Skin of body (tissue), 2 donors: ENCODE data around the gene UBE2H. TPM values are rescaled to one million over a fixed set of nuclear protein-coding genes. Genes with fewer than 3 reads are reported as not detected.
"Not testable (repeated sequence)": the region's sequence is repeated elsewhere in the genome, so short reads cannot be mapped to it uniquely, and the experiment has no call there.

Source experiments
- DNase-seq: peaks from one replicate; lab custom pipeline; 2025; lab: John Stamatoyannopoulos, UW
- total RNA-seq: library from RNA; depleted of rRNA; stranded (reverse); fragments of >200 nt; gene quantifications from one replicate; pipeline ENCODE4 v1.2.3, GENCODE V29; 2014

The UBE2H gene
- total RNA-seq, 1 donor from 2014 or later = 80.6 TPM

DNA sequence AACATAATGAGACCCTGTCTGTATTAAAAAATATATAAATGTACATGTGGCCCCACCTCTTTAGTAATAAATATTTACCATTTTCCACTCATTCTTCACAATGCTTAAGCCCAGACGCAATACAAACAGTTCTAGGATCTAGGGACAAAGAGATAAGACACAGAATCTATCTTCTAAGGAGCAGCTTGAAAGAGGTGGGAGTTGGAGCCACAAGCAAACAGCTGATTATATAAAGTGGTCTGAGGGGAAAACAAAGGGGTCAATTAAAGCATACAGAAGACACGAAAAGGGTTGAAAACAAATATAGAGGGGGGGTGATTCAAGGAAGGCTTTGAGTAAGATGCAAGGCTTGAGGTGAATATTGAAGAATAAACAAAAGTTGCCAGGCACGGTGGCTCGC, 43.1 kb downstream of the UBE2H start:
- DNase-seq = no peak

- no peak for DNase-seq
These were observed 44.6 kb downstream of the UBE2H start for GRCh38 chr7:129908181-129908580.

DNA sequence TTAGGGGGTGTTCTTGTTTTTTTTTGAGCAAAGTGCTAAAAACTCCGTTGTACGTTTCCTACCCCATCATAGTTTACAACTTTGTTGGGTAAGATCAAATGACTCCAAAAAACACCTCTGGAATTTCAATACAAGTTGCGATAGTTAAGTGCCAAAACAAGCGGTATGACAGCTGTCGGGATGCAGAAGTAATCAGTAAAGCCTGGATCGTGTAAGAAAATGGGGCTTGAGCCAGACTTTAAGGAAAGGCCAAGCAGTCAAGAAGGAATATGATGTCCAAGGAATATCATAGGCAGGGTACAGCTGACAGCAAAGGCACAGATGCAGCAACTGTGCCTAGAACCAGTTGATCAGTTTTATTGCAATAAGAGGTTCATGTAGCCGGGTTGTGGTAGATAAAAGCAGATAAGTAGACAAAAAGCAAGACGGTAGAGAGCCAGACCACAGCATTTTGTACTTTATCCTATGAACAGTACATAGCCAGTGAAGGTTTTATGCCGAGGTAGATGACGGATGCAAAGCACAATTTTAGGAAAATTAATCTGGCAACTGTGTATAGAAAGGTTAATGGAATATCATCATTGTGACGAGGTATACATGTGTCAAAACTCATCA, 45.5 kb downstream of the UBE2H start:
- DNase-seq = no peak

DNA sequence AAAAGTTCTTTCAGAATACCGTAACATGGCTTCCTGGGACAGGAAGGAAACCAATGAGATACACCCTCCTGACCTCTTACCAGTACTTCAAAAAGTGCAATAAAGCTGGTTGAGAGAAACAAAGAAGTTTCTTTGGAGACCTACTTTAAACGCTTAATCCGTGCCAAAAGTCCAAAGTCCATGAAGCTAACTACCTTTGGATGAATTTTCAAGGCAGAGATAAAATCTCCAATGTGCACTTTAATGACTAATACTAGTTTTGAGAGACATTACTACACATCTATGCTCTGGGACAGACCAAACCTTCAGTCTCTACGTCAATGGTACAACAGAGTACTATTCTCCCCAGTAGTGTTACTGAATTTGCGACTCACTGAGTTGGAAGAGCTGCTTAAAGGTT, 46.1 kb downstream of the UBE2H start:
- DNase-seq = no peak

GRCh38 chr7:129903935-129904334, 48.8 kb downstream of the UBE2H start:
- DNase-seq = no peak

DNA sequence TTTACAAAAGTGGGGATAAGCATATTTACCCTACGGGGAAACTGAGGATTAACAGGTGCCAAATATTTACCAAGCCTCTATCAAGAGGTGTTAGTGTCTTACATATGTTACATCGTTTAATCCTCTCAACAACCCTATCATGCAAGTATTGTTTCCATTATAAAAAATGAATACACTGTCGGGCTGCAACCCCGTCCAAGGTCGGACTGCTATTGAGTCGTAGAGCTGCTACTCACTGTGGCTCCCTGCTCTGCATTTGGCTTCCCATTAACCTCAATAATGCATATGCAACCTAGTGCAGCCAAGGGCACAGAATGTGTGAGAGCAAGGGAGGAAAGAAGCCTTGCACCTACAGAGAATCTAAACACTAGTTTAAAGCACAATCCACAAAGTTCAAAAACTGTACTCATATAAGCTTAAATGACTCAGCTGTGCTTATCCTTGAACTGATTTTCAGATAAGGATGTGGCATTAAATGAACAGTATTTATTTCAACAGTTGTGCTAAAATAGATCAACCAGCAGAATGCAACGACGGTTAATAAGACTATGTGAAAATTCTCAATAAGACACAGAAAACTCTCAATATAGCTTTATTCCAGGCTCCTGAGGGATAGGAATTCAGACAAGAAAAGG, 49.9 kb downstream of the UBE2H start:
- DNase-seq = no peak

GRCh38 chr7:129898502-129899160, 54.1 kb downstream of the UBE2H start:
- DNase-seq = no peak

DNA sequence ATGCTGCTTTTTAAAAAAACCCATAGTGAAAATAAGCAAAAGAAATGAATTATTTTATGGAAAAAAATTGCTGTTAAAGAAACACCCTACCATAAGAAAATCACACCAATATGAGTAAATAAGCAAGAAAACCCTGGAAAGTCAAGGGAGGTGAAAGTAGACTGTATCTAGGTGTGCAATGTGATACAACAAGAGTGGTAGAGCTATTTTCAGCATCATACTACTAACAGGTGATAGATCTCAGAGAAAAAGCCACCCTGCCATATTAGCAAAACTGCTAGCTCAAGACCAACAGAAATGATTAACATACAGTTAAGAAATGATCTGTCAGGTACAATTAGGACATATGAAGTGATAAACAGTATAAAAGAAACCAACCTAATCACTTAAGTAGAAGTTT, 54.8 kb downstream of the UBE2H start:
- no peak for DNase-seq

DNA sequence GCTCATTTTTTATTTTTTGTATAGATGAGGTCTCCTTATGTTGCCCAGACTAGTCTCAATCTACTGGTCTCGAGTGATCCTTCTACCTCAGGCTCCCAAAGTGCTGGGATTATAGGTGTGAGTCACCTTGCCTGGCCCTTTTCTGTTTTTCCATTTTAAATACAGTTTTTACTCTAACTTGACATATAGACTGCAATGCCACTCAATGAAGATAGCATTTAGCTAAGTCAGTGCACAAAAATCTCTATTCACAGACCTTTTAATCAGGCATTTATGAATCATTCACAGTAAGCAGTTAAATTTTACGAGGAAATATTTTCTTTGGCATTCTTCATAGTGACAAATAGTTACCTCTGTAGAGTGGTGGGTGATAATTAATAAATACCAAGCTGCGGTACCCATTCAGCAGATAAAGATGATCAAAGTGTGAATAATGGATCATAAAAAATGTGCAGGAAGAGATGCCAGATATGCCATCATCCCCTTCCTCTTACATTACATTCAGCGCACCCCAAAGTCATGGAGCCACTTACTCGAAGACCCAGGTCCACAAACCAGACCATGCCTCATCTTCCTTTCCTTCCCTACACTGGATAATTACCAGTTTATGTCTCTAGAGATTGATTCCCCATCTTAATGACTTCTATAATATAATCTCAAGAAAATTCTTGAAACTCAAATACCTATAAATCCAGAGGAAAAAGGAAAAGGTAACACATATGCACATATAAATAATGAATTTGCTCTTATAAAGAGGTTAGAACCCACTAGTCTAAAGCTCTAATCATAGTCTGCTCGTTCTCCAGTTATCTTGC, 56.0 kb downstream of the UBE2H start:
- DNase-seq = no peak

GRCh38 chr7:129894184-129894583, 58.6 kb downstream of the UBE2H start:
- not testable (repeated sequence) for DNase-seq

DNA sequence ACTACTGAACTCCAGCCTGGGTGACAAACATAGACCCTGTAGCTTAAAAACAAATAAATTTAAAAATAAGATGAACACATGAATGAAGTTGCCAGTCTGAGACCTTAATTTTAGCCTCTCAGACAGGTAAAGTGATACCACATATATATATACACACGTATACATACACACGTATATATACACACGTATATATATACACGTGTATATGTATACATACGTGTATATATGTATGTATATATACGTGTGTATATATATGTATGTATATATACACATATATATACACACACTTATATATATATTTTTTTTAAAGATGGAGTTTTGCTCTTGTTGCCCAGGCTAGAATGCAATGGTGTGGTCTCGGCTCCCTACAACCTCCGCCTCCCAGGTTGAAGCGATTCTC, 62.7 kb downstream of the UBE2H start:
- DNase-seq = no peak

- no peak for DNase-seq
These were observed 63.5 kb downstream of the UBE2H start for GRCh38 chr7:129889133-129889844.

DNA sequence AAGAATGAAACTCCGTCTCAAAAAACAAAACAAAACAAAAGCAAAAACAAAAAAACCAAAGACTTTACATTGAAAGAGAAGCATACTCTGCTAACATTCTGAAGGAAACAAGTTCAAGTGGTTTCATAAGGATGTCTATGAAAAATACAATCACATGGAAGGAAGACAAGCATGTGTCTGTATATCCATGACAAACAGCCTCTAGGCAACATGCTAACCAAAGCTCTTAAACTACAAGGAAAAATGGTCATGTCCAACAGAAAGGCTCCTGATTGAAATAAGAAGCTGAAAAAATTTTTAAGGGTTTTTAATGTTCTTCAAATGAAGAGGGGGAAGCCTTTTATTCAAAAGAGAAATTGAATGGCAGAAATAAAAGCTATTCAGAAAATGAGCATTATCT, 64.9 kb downstream of the UBE2H start:
- DNase-seq = no peak

GRCh38 chr7:129886818-129887186, 66.0 kb downstream of the UBE2H start:
- DNase-seq = no peak

DNA sequence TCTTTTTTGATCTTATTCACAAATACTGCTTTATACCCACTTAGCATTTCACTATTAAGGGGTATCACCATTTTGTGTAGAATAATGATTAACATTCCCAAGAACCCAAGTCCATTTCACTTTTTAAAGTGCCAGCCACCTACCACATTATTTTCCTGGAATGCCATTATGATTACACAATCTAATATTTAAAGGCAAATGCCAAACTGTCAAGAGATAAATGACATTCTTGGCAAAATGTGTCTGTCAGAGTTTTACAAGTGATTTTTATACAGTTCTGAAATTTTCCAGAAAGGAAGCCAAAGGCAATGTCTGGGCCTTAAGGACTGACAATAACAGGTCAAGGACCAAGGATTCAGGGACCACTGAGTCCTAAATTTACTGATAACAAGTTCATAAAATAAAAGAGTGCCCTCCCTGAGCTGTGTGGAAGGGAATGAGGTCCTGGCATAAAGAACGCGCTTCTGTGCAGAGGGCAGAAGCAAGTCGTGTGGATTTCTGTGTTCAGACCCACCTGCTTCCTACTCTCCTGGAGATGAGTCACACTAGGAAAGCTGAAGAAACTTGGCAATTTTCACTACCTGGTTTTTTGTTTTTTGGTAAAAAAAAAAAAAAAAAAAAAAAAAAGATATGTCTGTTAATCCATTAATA, 66.5 kb downstream of the UBE2H start:
- no peak for DNase-seq

DNA sequence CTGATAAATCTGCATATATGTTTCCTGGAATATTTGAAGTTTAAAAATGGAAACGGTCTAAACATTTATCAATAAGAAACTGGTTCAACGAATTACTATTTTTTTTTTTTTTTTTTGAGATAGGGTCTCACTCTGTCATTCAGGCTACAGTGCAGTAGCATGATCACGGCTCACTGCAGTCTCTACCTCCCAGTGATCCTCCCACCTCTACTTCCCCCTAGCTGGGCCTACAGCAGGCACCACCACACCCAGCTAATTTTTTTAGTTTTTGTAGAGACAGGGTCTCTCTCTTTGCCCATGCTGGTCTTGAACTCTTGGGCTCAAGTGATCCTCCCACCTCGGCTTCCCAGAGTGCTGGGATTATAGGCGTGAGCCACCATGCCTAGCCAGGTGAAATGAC, 68.3 kb downstream of the UBE2H start:
- DNase-seq = no peak

GRCh38 chr7:129883151-129883550, 69.6 kb downstream of the UBE2H start:
- DNase-seq = no peak

- DNase-seq = no peak
These were observed 70.2 kb downstream of the UBE2H start for GRCh38 chr7:129882531-129882930.

GRCh38 chr7:129877146-129877792, 75.5 kb downstream of the UBE2H start:
- DNase-seq = no peak

DNA sequence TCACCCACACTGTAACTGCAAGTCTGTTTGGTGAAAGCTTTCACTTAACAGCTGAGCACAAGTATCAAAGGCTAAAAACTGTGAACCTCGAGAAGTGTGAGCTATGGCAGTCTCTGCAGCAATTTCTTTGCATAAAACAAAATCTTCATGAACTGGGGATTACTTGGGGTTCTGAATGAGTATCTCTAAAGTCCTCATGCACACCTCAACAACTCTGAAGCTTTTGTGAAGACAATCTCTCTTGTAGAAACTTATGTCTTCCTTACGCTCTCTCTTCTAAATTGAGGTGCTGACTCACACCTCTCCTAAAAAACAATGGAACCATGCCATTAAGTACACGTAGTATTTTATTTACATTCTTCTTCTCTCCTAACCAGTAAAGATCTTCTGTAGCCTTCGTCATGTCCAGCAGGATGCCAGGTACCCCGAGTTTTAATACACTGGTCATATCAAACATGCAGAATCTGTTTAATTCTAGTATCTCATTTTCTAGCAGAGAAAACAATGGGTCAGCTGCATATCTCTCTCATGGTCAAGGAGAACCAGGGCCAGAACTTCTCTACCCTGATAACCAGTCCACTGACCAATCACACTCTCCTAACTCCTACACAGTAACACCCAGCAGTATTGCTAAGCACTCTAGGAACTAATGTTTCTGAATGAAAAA, 76.9 kb downstream of the UBE2H start:
- DNase-seq = no peak
